HG02610 (cell line): ENCODE data around the gene NFATC2.
"Not testable (repeated sequence)": the region's sequence is repeated elsewhere in the genome, so short reads cannot be mapped to it uniquely, and the experiment has no call there.

ENCODE experiments used
- ATAC-seq: cut with Tn5 transposase; IDR thresholded peaks from one replicate; pipeline ENCODE4 v1.9.1; 2021; ENCODE audit warnings: mild to moderate bottlenecking, moderate library complexity; ENCODE audit not compliant: unreplicated experiment

The NFATC2 gene

GRCh38 chr20:51481341-51481914, 61.1 kb downstream of the NFATC2 start:
- ATAC-seq, result no peak

GRCh38 chr20:51480507-51481270, 61.8 kb downstream of the NFATC2 start:
- ATAC-seq, result peak; percentile 87

- not testable (repeated sequence) for ATAC-seq
Observed at GRCh38 chr20:51476106-51476505, 66.4 kb downstream of the NFATC2 start.

- ATAC-seq, result no peak
Observed at GRCh38 chr20:51473771-51474170, 68.7 kb downstream of the NFATC2 start.

- ATAC-seq, result no peak
Observed at GRCh38 chr20:51473256-51473655, 69.3 kb downstream of the NFATC2 start.

- no peak for ATAC-seq
Observed at GRCh38 chr20:51470907-51471411, 71.6 kb downstream of the NFATC2 start.

- ATAC-seq, result no peak
Observed at GRCh38 chr20:51470499-51470820, 72.1 kb downstream of the NFATC2 start.

- no peak for ATAC-seq
Observed at GRCh38 chr20:51469578-51470498, 72.7 kb downstream of the NFATC2 start.

- ATAC-seq, result no peak
Observed at GRCh38 chr20:51469046-51469445, 73.5 kb downstream of the NFATC2 start.

GRCh38 chr20:51468636-51469035, 73.9 kb downstream of the NFATC2 start:
- ATAC-seq, result no peak

- ATAC-seq, result no peak
Observed at GRCh38 chr20:51467956-51468626, 74.4 kb downstream of the NFATC2 start.

- ATAC-seq, result no peak
Observed at GRCh38 chr20:51463998-51464397, 78.5 kb downstream of the NFATC2 start.

GRCh38 chr20:51463560-51463959, 79.0 kb downstream of the NFATC2 start:
- no peak for ATAC-seq

GRCh38 chr20:51462566-51463276, 79.8 kb downstream of the NFATC2 start:
- no peak for ATAC-seq

GRCh38 chr20:51461846-51462245, 80.7 kb downstream of the NFATC2 start:
- ATAC-seq, result not testable (repeated sequence)

- no peak for ATAC-seq
Observed at GRCh38 chr20:51461306-51461705, 81.2 kb downstream of the NFATC2 start.

GRCh38 chr20:51460569-51461265, 81.8 kb downstream of the NFATC2 start:
- ATAC-seq, result peak; percentile 94

- no peak for ATAC-seq
Observed at GRCh38 chr20:51460163-51460562, 82.4 kb downstream of the NFATC2 start.

- ATAC-seq, result no peak
Observed at GRCh38 chr20:51458751-51459439, 83.6 kb downstream of the NFATC2 start.
